Endothelial cell of umbilical vein (primary cell): ENCODE measurements around the gene RGL4. TPM values are rescaled to one million over a fixed set of nuclear protein-coding genes. Genes with fewer than 3 reads are reported as not detected.

Experiments used
- BruUV-seq: library from RNA; stranded (reverse); fragments of 400-500 nt; replicated peaks from 2 replicates; lab custom pipeline; 2021; lab: Mats Ljungman, UMichigan
- CTCF ChIA-PET: fragments of 300-600, 350-600 bp; sonication (Branson Sonifier 250); formaldehyde crosslinking; loops from one replicate; lab custom pipeline; 2021; ENCODE audit warnings: antibody characterized with exemption, inconsistent platforms; lab: Charles Lee
- POLR2A ChIA-PET: fragments of 300-600, 350-600 bp; sonication (Branson Sonifier 250); formaldehyde crosslinking; loops from one replicate; lab custom pipeline; 2021; ENCODE audit warnings: antibody characterized with exemption, inconsistent platforms; lab: Charles Lee
- DNase-seq: peaks from one replicate; pipeline ENCODE4 v3.0.0-alpha.2; 2011; ENCODE audit warnings: low read depth, low spot score
- FAIRE-seq: peaks from 2 replicates; lab custom pipeline; 2011; peaks lifted over from hg19 to GRCh38; lab: Jason Lieb, UNC
- H2AFZ ChIP-seq: 2 replicates; pipeline ENCODE4 v1.6.0; 2012; ENCODE audit warnings: low read depth, low read length, control low read depth, inconsistent platforms
- H3K27ac ChIP-seq: 2 replicates; pipeline ENCODE4 v1.5.1; 2011; ENCODE audit warnings: low read depth, mild to moderate bottlenecking, control low read depth, low read length, moderate library complexity; ENCODE audit not compliant: insufficient read depth
- H3K27me3 ChIP-seq, 2 experiments: 2 replicates each; pipeline versions ENCODE4 v1.6.0 to v1.6.1; 2011; ENCODE audit warnings: low read length in 2 of 2, mixed read lengths in 1 of 2; ENCODE audit not compliant: control insufficient read depth in 2 of 2, insufficient read depth in 2 of 2
- H3K36me3 ChIP-seq, 2 experiments: 2 replicates in 1 of 2; 3 replicates in 1 of 2; pipeline ENCODE4 v1.5.1; 2011; ENCODE audit warnings: low read length in 2 of 2, mild to moderate bottlenecking in 1 of 2, moderate library complexity in 1 of 2; ENCODE audit not compliant: control insufficient read depth in 2 of 2, insufficient read depth in 2 of 2; ENCODE audit errors: extremely low read depth in 1 of 2
- H3K4me1 ChIP-seq: 3 replicates; pipeline ENCODE4 v1.5.1; 2011; ENCODE audit warnings: mild to moderate bottlenecking, low read length; ENCODE audit not compliant: control insufficient read depth, insufficient read depth; ENCODE audit errors: extremely low read depth
- H3K4me2 ChIP-seq: 2 replicates; pipeline ENCODE4 v1.6.1; 2011; ENCODE audit warnings: low read length, control low read depth, mixed read lengths; ENCODE audit not compliant: insufficient read depth
- H3K4me3 ChIP-seq, 3 experiments: fragments of 200-600 bp in 1 of 3; sonication (generic), shearing (Covaris generic) in 1 of 3; replicated peaks in 1 of 3; 2 replicates each; pipeline ENCODE4 v1.5.1; 2011 to 2016; ENCODE audit warnings: control low read depth in 3 of 3, low read length in 3 of 3, mild to moderate bottlenecking in 2 of 3, inconsistent platforms in 1 of 3, low read depth in 1 of 3, moderate library complexity in 1 of 3; ENCODE audit not compliant: insufficient read depth in 1 of 3
- H3K79me2 ChIP-seq: 2 replicates; pipeline ENCODE4 v1.6.0; 2012; ENCODE audit warnings: low read length, inconsistent platforms; ENCODE audit not compliant: control insufficient read depth, insufficient read depth
- H3K9ac ChIP-seq: replicated peaks from 2 replicates; pipeline ENCODE3; 2011; ENCODE audit warnings: low read length, control low read depth; ENCODE audit not compliant: insufficient read depth; ENCODE audit errors: extremely low read depth
- H3K9me1 ChIP-seq: replicated peaks from 3 replicates; pipeline ENCODE4 v1.6.0; 2011; ENCODE audit warnings: mild to moderate bottlenecking, low read length; ENCODE audit not compliant: control insufficient read depth, insufficient read depth; ENCODE audit errors: extremely low read depth
- H3K9me3 ChIP-seq: replicated peaks from 2 replicates; pipeline ENCODE4 v1.5.1; 2012; ENCODE audit warnings: low read length, inconsistent platforms; ENCODE audit not compliant: control insufficient read depth, insufficient read depth
- H4K20me1 ChIP-seq: replicated peaks from 2 replicates; pipeline ENCODE3; 2011; ENCODE audit warnings: mild to moderate bottlenecking, low read length; ENCODE audit not compliant: control insufficient read depth, insufficient read depth; ENCODE audit errors: extremely low read depth
- CTCF ChIP-seq, 2 donors: IDR thresholded peaks; 1 replicate in 1 of 2; 2 replicates in 1 of 2; pipeline ENCODE4 v1.5.1; 2011; ENCODE audit warnings: low read length in 2 of 2, mild to moderate bottlenecking in 2 of 2, moderate library complexity in 2 of 2, control low read depth in 1 of 2, inconsistent platforms in 1 of 2, low read depth in 1 of 2; ENCODE audit not compliant: insufficient read depth in 1 of 2; ENCODE audit errors: extremely low read depth in 1 of 2
- EZH2 ChIP-seq: IDR thresholded peaks from 2 replicates; pipeline ENCODE4 v1.6.1; 2012; ENCODE audit warnings: borderline replicate concordance, low read depth, mild to moderate bottlenecking, moderate library complexity, low read length, inconsistent platforms; ENCODE audit not compliant: severe bottlenecking
- FOS ChIP-seq: IDR thresholded peaks from 2 replicates; pipeline ENCODE4 v1.6.1; 2011; ENCODE audit warnings: mild to moderate bottlenecking, low read length, moderate library complexity, borderline replicate concordance; ENCODE audit not compliant: insufficient read depth
- GATA2 ChIP-seq: IDR thresholded peaks from 2 replicates; pipeline ENCODE4 v1.7.0; 2011; ENCODE audit warnings: low read depth, mild to moderate bottlenecking, moderate library complexity, mixed read lengths, low read length; ENCODE audit not compliant: insufficient read length, insufficient read depth
- JUN ChIP-seq: IDR thresholded peaks from 2 replicates; pipeline ENCODE4 v1.6.1; 2011; ENCODE audit warnings: borderline replicate concordance, low read depth; ENCODE audit not compliant: insufficient read length, insufficient read depth
- MAX ChIP-seq: IDR thresholded peaks from 2 replicates; pipeline ENCODE4 v1.6.1; 2011; ENCODE audit not compliant: insufficient read depth, insufficient read length
- MYC ChIP-seq: IDR thresholded peaks from one replicate; pipeline ENCODE4 v1.6.1; 2011; ENCODE audit warnings: mild to moderate bottlenecking, low read depth, low read length
- POLR2A ChIP-seq: IDR thresholded peaks from 2 replicates; pipeline ENCODE4 v1.6.1; 2012; ENCODE audit warnings: low read depth, mild to moderate bottlenecking, control low read depth, low read length
- POLR2AphosphoS5 ChIP-seq: IDR thresholded peaks from 2 replicates; pipeline ENCODE4 v1.6.1; 2012; ENCODE audit warnings: low read depth, mild to moderate bottlenecking, control low read depth, low read length, moderate library complexity; ENCODE audit not compliant: insufficient read depth
- dilution Hi-C: fragments of 300-500 bp; cut with MboI; formaldehyde crosslinking; loops from one replicate; pipeline ENCODE4 v1.15.0; 2019; ENCODE audit warnings: low sequenced_read_pairs; ENCODE audit not compliant: extremely low pct_ligation_motif_present
- intact Hi-C: fragments of 100-400 bp; cut with micrococcal nuclease; formaldehyde crosslinking; loops from one replicate; pipeline ENCODE4 v1.10.0; 2022
- polyA plus RNA-seq, 4 experiments: library from polyadenylated mRNA; depleted of rRNA in 3 of 4; stranded (reverse) in 3 of 4; unstranded in 1 of 4; fragments of >200 nt; gene quantifications; 2 replicates each; pipeline versions ENCODE4 v1.2.1 to v1.2.3, GENCODE V29; 2011 to 2012; ENCODE audit warnings: missing spikeins in 1 of 4
- total RNA-seq: library from RNA; stranded (reverse); gene quantifications from 2 replicates; pipeline ENCODE4 v1.2.3, GENCODE V29; 2021

RGL4 gene
- total and polyA plus RNA-seq, 2 donors (not counting 3 experiments of a cell fraction or from before 2014, with no cell fraction given): not detected

- Histone ChIP-seq H3K4me3 (no peak overlapping the region), H4K20me1 (no peaks in the 10 kb centered on the region), H3K4me1 (no peaks in the 10 kb centered on the region), H2AFZ (no peak overlapping the region), H3K9ac (no peak overlapping the region), H3K9me3 (no peaks in the 10 kb centered on the region), H3K27me3 (no peaks in the 10 kb centered on the region), H3K79me2 (no peaks in the 10 kb centered on the region), H3K9me1 (no peaks in the 10 kb centered on the region), H3K4me2 (no peak overlapping the region), H3K36me3 (peaks cover 7 to 17% of the 10 kb centered on the region in 2 experiments), H3K27ac (no peak overlapping the region)
- FAIRE-seq (no peak), DNase-seq (no peak)
- dilution Hi-C loops (no loop called here), intact Hi-C loops (no loop called here)
- BruUV-seq: no TSS peak
- POLR2A ChIA-PET: no interaction called here
- TF ChIP-seq CTCF (IDR thresholded peaks at IDR 0.05; ENCODE audit: extremely low read depth in 1 of 2, insufficient read depth in 1 of 2, low read depth in 1 of 2, low read length in 2 of 2): no peak
- no peak for TF ChIP-seq JUN
- TF ChIP-seq MAX: no peak
- TF ChIP-seq POLR2A: no peak
- TF ChIP-seq FOS: no peak
- TF ChIP-seq POLR2AphosphoS5: no peak
- TF ChIP-seq GATA2: no peak
- no peak for TF ChIP-seq EZH2
- TF ChIP-seq MYC: no peak
- CTCF ChIA-PET: no interaction called here
These were observed 4.9 kb downstream of the RGL4 start for GRCh38 chr22:23695571-23696325.
